HG02610 (cell line): ENCODE data around the gene SCN2B.

Experiments
- ATAC-seq: cut with Tn5 transposase; IDR thresholded peaks from one replicate; pipeline ENCODE4 v1.9.1; 2021; ENCODE audit warnings: mild to moderate bottlenecking, moderate library complexity; ENCODE audit not compliant: unreplicated experiment

The SCN2B gene

GRCh38 chr11:118175031-118175992, 1.1 kb downstream of the SCN2B start:
- no peak for ATAC-seq

- ATAC-seq = no peak
Observed at GRCh38 chr11:118174006-118174567, 2.4 kb downstream of the SCN2B start.

- ATAC-seq = no peak
Observed at GRCh38 chr11:118172356-118172755, 4.1 kb downstream of the SCN2B start.

GRCh38 chr11:118171269-118172062, 5.0 kb downstream of the SCN2B start:
- no peak for ATAC-seq

GRCh38 chr11:118170882-118171268, 5.6 kb downstream of the SCN2B start:
- no peak for ATAC-seq

- no peak for ATAC-seq
Observed at GRCh38 chr11:118170231-118170630, 6.2 kb downstream of the SCN2B start.

GRCh38 chr11:118169300-118170140, 6.9 kb downstream of the SCN2B start:
- ATAC-seq = no peak

- no peak for ATAC-seq
Observed at GRCh38 chr11:118168751-118169150, 7.7 kb downstream of the SCN2B start.

GRCh38 chr11:118168316-118168715, 8.1 kb downstream of the SCN2B start:
- no peak for ATAC-seq

- no peak for ATAC-seq
Observed at GRCh38 chr11:118167906-118168305, 8.5 kb downstream of the SCN2B start.

- no peak for ATAC-seq
Observed at GRCh38 chr11:118167253-118167652, 9.2 kb downstream of the SCN2B start.

GRCh38 chr11:118166641-118167040, 9.8 kb downstream of the SCN2B start:
- ATAC-seq = no peak

- ATAC-seq = no peak
Observed at GRCh38 chr11:118164885-118165284, 11.6 kb downstream of the SCN2B start.

- no peak for ATAC-seq
Observed at GRCh38 chr11:118163494-118163893, 12.9 kb downstream of the SCN2B start.

GRCh38 chr11:118162846-118163245, 13.6 kb downstream of the SCN2B start:
- ATAC-seq = no peak

GRCh38 chr11:118161786-118162185, 14.7 kb downstream of the SCN2B start:
- no peak for ATAC-seq

GRCh38 chr11:118157186-118157895, 19.1 kb downstream of the SCN2B start:
- no peak for ATAC-seq

GRCh38 chr11:118156531-118157185, 19.8 kb downstream of the SCN2B start:
- no peak for ATAC-seq

GRCh38 chr11:118155776-118156530, 20.5 kb downstream of the SCN2B start:
- ATAC-seq = no peak
